Measurements from ENCODE around the gene SRSF8.
"Not testable (repeated sequence)": the region's sequence is repeated elsewhere in the genome, so short reads cannot be mapped to it uniquely, and the experiment has no call there.

- TF ChIP-seq, protein P1, sequence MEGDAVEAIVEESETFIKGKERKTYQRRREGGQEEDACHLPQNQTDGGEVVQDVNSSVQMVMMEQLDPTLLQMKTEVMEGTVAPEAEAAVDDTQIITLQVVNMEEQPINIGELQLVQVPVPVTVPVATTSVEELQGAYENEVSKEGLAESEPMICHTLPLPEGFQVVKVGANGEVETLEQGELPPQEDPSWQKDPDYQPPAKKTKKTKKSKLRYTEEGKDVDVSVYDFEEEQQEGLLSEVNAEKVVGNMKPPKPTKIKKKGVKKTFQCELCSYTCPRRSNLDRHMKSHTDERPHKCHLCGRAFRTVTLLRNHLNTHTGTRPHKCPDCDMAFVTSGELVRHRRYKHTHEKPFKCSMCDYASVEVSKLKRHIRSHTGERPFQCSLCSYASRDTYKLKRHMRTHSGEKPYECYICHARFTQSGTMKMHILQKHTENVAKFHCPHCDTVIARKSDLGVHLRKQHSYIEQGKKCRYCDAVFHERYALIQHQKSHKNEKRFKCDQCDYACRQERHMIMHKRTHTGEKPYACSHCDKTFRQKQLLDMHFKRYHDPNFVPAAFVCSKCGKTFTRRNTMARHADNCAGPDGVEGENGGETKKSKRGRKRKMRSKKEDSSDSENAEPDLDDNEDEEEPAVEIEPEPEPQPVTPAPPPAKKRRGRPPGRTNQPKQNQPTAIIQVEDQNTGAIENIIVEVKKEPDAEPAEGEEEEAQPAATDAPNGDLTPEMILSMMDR (IDR thresholded peaks at IDR 0.05): not testable (repeated sequence)
- not testable (repeated sequence) for TF ChIP-seq POLR2AphosphoS5 (IDR thresholded peaks at IDR 0.05; ENCODE audit: low read depth, low read length)
These were observed 17.6 kb upstream of the SRSF8 start, which contains the start of gene KDM4F for GRCh38 chr11:95049122-95049521.
